ENCODE data around the gene SIM1.
"Not testable (repeated sequence)": the region's sequence is repeated elsewhere in the genome, so short reads cannot be mapped to it uniquely, and the experiment has no call there.

SIM1 gene

DNA sequence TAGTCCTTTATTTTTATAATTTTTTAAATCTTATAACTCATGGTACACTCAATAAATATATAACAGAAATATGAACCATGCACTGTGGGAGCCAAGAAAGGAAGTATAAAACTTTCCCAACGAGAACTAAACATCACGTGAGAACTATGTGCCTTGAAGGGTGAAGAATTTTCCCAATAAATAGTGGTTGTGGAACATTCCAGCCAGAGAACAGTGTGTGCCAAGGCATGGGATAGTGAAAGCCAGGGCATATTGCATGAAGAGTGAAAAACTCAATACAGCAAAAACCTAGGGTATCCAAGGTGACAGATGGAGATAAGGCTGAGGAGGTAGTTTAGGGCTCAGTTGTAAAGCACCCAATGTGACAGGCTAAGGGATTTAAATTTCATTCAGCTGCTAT lies 86.1 kb downstream of the SIM1 start:
- H3K4me3 ChIP-seq (ENCODE audit: low read length) = no peak overlapping the region
- no peak for DNase-seq (ENCODE audit: low read depth, low spot score)

DNA sequence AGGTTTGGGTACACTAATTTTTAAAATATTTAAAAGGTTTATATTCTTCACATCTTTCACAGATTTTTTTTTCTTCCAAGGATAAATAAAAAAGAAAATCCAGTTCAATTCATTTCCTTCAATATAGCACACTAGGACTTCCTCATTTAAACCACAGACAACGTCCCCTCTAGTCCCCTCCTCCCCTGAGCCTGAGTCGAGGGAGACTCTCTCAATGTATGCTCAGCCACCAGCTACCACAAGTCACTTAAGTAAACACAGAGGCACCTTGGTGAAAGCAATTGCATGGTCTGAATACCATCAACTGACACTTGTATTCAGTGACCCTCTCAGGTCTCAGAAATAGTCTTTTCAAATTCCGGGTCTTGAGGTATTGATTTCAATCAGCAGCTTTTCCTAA lies 88.6 kb downstream of the SIM1 start:
- H3K4me3 ChIP-seq (ENCODE audit: low read length) = no peak overlapping the region
- DNase-seq (ENCODE audit: low read depth, low spot score) = peak; percentile 19

DNA sequence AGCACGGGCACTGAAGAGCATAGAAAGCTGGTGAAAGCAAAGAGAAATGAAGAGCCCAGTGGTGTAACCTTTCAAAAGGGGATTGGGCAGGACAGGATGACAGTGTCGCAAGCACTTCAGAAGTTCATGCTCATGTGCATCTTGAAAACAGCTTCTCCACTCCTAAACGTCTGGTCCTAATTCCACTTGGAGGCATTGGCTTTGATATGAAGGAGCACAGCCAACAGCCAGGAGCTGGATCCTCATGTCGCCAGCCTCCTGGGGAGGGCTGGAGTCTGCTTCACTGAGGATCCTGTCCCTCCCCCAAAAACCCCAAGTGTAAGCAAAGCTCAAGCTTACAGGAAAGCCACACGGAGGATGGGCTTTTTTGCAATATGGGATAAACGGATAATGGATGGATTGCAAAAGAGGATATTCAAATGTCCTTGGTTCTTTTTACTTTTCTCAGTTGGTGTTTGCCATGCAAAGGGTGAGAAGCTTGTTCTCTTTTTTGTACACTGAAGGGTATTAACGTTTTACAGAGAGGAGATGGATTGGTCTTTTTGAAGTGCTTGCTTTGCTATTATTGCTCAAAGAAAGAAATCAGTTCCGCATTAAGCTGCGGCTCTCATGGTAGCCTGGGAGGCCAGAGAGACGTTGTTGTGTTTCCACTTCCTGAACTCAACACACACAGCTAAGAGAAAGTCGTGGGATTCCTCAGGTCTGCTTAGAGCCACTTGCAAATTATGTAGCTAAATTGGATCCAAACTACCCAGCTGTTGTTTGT lies 92.2 kb downstream of the SIM1 start:
- H3K4me3 ChIP-seq (ENCODE audit: low read length) = no peak overlapping the region
- DNase-seq (ENCODE audit: low read depth, low spot score) = no peak

DNA sequence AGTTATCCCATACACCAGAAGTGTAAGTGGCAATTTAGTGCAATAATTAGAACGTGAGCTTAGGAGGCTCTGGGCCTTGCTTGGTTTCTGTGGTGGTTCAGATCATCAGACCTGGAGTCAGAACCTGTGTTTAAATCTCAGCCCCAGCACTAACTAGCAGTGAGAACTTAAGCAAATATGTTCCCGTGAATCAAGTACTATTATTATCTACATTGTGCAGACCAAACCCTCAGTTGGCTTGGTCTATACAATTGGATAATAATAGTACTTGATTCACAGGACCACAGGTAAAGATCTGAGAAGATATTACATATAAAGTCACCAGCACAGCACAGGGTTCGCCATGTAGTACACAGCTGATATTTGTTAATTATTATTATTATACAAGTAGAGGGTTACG lies 93.1 kb downstream of the SIM1 start:
- no peak for DNase-seq (ENCODE audit: low read depth, low spot score)
- H3K4me3 ChIP-seq (ENCODE audit: low read length) = no peak overlapping the region

DNA sequence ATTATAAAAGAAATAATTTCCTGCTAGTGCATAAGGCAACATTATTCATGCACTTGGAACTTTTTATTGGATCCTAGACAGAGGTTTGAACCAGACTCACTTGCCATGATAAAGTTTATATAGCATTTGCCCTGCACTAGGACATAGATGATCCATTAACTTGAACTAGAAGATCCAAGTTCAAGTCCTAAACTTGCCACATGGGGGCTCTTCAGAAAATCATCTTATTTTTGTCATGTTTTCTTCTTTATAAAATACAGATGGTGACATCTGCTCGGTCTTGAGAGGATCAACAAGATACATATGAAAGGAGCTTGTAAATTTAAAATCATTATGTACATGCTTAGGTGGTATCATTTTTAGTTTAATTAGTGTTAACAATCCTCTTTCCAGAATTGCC lies 94.5 kb downstream of the SIM1 start:
- H3K4me3 ChIP-seq (ENCODE audit: low read length) = no peak overlapping the region
- peak; percentile 37 for DNase-seq (ENCODE audit: low read depth, low spot score)

DNA sequence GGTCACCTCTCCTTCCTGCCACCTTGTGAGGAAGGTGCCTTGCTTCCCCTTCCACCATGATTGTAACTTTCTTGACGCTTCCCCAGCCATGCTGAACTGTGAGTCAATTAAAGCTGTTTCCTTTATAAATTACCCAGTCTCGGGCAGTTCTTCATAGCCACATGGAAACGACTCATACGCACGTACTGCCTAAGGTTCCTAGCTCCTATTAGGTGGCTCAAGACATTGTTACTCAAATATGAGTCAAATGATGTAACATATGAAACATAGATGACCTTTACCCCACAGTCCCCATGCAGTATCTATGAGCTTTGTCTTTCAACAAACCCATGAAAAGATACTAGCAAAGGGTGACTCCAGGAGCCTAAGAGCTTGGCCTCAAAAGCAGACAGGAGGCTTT lies 98.3 kb downstream of the SIM1 start:
- no peak for DNase-seq (ENCODE audit: low read depth, low spot score)
- H3K4me3 ChIP-seq (ENCODE audit: low read length) = no peak overlapping the region

DNA sequence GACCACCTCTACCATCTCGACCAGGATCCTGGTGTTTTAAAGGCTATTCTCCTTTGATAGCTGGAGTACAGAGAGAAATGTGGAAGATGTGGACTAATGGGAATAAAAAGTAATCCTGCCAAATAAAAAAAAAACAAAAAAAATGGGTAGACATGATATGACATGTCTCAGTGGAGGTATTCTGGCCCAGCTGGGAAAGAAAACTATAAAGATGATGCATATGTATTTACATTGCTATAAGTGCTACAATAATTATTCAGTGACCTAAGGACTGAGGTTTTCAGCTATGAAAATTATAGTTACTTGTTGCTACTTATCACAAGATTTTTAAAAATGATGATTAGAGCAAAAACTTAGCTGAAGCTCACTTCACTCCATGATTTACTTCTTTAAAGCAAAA lies 101.1 kb downstream of the SIM1 start:
- DNase-seq (ENCODE audit: low read depth, low spot score) = no peak
- H3K4me3 ChIP-seq (ENCODE audit: low read length) = no peak overlapping the region

DNA sequence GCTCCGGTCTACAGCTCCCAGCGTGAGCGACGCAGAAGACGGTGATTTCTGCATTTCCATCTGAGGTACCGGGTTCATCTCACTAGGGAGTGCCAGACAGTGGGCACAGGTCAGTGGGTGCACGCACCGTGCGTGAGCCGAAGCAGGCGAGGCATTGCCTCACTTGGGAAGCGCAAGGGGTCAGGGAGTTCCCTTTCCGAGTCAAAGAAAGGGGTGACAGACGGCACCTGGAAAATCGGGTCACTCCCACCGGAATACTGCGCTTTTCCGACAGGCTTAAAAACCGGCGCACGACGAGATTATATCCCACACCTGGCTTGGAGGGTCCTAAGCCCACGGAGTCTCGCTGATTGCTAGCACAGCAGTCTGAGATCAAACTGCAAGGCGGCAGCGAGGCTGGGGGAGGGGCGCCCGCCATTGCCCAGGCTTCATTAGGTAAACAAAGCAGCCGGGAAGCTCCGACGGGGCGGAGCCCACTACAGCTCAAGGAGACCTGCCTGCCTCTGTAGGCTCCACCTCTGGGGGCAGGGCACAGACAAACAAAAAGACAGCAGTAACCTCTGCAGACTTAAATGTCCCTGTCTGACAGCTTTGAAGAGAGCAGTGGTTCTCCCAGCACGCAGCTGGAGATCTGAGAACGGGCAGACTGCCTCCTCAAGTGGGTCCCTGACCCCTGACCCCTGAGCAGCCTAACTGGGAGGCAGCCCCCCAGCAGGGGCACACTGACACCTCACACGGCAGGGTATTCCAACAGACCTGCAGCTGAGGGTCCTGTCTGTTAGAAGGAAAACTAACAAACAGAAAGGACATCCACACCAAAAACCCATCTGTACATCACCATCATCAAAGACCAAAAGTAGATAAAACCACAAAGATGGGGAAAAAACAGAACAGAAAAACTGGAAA lies 109.7 kb downstream of the SIM1 start:
- not testable (repeated sequence) for DNase-seq (ENCODE audit: low read depth, low spot score); H3K4me3 ChIP-seq (ENCODE audit: low read length)

DNA sequence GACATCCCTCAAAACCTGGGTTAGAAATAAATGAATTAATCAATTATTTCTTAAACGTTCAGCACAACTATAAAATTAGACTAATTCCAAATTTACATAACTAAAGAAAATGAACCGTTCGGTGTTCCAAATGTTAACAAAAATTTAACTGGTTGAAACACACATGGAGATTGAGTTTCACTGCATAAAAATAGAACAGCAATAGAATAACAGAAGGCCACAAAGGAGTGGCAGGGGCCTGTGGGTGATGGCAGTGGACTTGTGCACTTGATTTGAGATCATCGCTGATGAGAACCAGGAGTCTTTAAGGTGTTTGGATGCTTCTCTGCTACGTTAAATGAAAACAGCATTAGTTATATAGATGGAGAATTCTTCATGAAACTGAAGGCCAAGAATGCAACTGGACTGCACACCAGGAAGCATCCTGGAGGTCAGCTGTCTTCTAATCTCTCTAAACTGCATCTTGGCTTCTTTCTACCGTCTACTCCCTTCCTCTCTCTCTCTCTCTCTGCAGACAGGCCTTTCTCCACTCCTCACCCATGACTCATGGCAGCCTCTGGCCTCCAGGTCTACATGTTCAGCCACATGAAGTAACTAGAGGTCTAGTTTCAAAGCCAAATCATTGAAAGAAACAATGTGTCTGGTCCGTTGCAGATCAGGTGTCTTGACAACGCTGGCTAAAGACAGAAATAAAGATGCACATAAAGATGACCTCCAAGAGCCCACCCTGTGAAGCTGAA lies 111.3 kb downstream of the SIM1 start:
- DNase-seq (ENCODE audit: low read depth, low spot score) = no peak
- no peak overlapping the region for H3K4me3 ChIP-seq (ENCODE audit: low read length)

DNA sequence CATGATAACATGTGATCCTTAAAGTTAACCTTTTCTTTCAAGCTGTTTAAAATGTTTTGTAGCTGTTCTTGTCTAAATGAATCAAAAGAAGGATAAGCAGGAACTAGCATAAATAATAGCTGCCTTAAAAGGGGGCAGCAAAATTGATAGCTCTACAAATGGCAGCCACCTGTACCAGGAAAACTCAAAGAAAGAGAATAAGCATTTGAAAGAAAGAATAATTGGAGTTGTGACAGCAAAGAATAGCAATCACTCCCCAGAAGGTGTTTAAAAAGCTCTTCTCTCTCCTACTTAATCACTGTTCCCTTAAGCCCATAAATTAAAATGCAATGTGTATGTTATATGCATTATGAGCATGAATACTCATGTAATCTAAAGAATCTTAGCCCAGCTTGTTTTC lies 114.6 kb downstream of the SIM1 start:
- no peak for DNase-seq (ENCODE audit: low read depth, low spot score)
- no peak overlapping the region for H3K4me3 ChIP-seq (ENCODE audit: low read length)

DNA sequence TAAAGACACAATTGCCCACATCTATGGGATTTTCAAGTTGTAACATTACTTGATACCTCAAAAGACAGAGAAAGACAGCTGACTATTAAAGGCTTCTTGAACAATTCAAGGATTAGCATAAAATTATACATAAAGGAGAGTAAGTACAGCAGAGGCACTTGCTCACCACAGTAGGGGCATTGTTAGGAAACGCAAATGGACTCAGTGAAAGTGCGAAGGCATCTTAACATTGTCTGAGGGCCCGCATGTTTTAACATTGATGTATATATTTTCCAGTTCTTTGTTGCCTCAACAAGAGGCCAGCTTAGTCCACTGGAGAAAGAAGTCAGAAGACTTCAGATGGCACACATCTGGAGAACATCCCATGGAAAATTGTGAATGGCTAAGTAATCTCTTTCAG lies 115.4 kb downstream of the SIM1 start:
- no peak for DNase-seq (ENCODE audit: low read depth, low spot score)
- H3K4me3 ChIP-seq (ENCODE audit: low read length) = no peak overlapping the region

DNA sequence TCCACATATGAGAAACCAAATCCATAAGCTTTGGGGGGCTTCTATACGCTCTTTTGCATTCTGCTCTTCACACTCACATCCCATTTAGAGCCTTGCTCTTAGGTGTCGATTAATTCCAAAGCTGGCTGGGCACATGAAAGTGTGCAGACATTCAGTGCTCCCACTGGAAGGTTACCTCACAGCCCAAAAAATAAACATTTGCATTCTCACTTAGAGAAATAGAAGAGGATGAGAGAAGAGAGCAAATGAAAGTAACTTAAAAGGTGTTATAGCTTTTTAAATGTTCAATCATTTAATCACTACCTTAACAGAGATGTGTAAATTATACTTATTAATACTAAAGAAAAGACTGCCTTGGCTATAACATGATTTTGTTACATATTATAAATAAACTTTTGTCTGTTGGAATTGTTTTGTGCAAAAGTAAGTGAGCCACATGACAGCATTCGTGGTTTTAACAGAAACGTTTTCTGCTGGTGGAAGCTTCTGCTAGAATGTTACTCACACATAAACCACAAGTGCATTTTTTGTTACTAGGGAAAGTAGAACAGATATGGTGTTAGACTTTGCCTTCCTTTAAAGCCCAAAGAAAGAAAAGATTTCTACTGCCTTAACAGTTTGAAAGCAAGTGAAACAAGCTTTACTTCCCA lies 116.7 kb downstream of the SIM1 start:
- peak overlapping the region; percentile 24 for H3K4me3 ChIP-seq (ENCODE audit: low read length)
- DNase-seq (ENCODE audit: low read depth, low spot score) = peak; percentile 91

DNA sequence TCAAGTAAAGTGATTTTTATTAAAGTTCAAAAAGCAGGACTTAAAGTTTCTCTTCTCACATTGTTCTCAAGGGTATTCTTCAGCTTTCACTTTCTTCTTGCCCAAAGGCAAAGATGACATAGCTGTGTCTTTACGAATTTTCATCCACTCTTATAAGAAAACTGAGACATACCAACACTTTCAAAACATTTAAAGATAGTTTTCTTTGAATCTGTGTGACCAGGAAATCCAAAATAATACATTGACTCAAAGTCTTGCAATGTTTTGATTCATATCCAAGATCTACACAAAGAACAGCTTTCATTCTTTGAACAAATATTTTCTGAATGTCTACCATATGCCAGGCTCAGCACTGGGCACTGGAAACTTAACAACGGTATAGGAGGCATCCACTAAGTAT lies 117.9 kb downstream of the SIM1 start:
- no peak for DNase-seq (ENCODE audit: low read depth, low spot score)
- no peak overlapping the region for H3K4me3 ChIP-seq (ENCODE audit: low read length)

DNA sequence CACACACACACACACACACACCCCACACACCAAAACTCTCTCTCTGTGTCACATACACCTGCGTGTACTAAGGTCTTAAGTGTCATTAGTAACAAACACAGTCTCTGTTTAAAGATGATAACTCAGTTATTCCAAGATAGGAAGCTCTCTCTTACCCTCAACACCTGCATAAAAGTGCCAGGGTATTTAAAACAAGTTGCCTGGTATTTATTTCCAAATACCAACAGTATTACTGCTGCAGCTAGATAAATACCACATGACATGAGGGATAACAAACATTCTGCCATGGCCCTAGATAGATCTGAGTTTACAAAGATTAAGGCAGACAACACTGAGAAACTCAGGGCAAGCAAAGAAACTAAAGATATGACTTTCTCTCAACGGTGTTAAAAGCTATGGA lies 118.5 kb downstream of the SIM1 start:
- no peak overlapping the region for H3K4me3 ChIP-seq (ENCODE audit: low read length)
- DNase-seq (ENCODE audit: low read depth, low spot score) = peak; percentile 55

DNA sequence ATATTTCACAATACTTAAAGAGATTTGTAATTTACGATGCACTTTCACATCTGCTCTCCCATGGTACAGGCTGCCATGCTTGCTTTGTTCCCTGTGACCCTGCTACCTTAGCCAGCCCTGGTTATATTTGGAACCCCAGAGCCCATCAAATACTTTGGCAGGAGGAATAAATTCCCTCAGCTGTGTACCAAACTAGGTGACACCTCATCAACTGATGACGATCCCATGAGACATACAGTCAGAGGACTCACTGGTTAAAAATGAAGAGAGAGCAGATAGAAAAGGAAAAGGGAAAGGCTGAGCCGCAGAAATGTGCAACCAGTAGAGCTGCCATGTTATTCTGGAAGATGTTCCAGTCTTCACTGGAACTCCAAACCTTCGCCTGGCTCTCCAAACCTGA lies 120.0 kb downstream of the SIM1 start:
- H3K4me3 ChIP-seq (ENCODE audit: low read length) = no peak overlapping the region
- DNase-seq (ENCODE audit: low read depth, low spot score) = no peak

DNA sequence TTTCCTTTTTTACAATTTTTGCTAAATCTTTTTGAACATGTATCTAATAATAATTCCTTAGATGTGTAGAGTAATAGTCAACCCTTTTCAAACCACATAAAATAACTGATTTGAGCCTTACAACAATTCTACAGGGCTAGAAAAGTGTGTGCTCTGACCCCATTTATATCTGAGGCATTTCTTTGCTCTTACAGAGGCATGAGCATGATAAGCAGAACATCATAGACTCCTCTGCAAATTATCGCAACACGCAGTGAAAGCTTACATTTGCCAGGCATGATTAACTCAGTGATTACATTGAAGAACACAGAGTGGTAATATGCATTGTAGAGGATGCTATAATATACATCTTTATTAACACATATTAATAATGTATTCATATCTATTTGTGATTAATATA lies 120.4 kb downstream of the SIM1 start:
- no peak for DNase-seq (ENCODE audit: low read depth, low spot score)
- no peak overlapping the region for H3K4me3 ChIP-seq (ENCODE audit: low read length)

DNA sequence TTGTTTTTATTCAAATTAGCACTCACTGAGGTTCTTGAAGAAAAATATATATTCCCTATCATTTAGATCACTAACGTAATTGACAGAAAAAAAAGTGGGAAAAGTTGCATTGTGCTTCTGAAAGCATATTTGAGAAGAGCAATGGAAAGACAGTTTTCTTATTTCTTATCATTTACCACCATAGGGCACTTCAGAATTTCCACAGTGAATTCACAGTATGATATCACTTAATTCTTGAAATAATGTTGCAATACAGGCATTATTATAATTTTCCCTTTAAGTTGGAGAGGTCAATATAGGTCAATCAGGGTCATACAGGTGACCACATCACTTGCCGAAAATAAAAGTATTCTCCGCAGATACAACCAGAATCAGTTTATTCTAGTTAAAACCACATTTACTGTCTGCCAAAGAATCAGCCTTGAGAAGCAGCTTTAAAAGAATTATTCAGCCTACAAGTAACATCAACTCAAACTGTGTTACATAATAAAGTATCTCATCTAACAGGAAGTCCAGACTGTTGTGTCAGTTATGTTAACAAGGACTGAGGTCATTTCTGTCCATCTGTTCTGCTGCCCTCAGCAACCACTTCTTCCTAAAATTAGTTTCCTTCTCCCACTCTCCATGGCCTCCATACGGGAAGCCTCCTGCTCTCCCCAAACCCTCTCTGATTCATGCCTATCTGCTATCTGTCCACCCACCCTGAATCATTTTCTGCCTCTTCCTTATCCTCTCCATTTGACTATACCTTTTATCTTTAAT lies 121.2 kb downstream of the SIM1 start:
- H3K4me3 ChIP-seq (ENCODE audit: low read length) = no peak overlapping the region

DNA sequence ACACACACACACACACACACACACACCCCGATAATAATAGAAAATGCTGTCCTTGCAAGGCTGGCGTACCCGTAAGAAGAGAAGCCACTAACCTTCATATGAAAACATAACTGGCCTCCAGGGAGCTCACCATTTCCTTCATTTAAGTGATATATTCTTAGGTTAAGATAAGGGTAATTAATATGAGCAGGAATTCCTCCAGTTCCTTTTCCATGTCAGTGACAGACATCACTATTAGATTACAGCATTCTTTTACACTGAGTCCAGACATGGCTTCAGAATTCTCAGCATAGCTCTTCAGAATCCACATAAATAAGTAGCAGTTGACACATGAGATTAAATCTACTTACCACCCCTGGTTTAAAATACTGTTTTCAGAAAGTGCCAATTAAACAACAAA lies 121.9 kb downstream of the SIM1 start:
- H3K4me3 ChIP-seq (ENCODE audit: low read length) = no peak overlapping the region
- no peak for DNase-seq (ENCODE audit: low read depth, low spot score)

More for the DNA sequence above, 121.2 kb downstream of the SIM1 start:
- DNase-seq (ENCODE audit: low read depth, low spot score) = no peak
